GM21423 (cell line): Measurements from ENCODE around the gene DMRTA2.

Source experiments
- ATAC-seq: cut with Tn5 transposase; IDR thresholded peaks from one replicate; pipeline ENCODE4 v1.9.1; 2021; ENCODE audit warnings: mild to moderate bottlenecking, moderate library complexity; ENCODE audit not compliant: unreplicated experiment

DMRTA2 gene

DNA sequence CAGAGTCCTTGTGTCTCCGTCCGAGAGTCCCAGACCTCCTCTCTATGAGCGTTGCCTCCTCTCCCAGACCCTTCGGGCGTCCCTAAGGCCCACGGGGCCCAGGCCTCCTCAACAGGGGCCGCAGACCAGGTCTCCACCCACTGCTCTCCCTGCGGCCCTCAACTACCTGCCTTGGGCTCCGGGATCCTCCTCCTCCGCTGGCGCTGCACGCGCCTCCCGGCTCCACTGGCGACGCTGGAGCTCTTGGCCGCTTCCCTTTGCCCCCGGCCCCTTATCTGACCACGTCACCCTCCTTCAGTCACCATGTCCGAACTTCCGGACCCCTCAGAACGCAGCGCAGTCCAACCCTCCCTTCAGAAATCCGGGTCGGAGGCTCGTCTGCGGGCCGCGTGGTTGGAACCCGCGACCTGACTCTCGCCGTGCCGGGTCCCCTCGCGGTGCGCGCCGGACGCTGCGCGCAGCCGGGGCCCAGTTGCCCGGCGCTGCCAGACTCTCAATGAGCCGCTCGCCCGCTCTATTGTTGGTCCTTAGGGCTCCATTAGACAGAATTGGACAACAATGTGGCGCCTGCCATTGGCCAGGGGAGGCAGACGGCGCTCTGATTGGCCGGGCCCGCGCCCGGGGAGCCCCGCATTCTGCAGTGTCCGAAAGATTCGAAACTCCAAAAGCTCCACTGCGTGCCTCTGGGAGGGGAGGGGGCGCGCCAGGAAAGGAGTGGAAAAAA lies at the start of gene DMRTA2:
DMRTA2 (minus strand) TSS at position 498 of the 724 bp plus-strand sequence. CDS start 1,907 bp downstream, outside the sequence.
- ATAC-seq = no peak

DNA sequence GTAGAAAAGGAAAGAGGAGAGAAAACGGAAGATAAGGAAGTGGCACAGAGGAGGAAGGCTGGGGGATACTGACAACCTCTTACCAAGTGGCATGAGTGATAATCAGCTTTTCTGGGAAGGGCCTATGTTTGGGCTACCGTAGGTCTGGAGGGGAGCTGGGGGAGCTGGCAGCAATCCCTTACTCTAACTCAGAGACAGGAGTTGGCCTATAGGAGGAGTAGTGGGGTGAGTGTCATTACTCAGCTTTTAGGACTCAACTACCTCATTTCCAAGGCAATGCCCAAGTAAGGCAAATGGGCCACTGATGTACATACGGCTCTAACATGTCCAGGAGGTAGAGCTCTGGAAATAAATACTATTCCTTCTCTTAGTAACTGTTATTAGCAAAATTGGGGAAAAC lies 48.7 kb upstream of the DMRTA2 start:
- ATAC-seq = no peak

DNA sequence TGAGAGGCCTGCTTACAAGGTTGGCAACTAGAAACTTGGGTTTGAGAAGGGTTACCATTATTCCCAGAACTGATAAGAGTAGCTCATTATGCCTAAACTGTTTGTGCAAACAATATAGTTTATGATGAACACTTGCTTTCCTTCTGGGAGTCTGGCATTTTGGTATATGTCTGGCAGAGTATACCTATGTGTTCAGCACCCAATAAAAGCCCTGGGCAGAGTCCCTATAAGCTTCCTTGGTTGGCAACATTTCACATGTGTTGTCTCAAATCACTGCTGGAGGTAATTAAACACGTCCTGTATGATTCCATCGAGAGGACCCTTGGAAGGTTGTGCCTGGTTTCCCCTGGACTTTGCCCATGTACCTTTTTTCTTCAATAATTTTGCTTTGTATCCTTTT lies 39.7 kb upstream of the DMRTA2 start:
- no peak for ATAC-seq

DNA sequence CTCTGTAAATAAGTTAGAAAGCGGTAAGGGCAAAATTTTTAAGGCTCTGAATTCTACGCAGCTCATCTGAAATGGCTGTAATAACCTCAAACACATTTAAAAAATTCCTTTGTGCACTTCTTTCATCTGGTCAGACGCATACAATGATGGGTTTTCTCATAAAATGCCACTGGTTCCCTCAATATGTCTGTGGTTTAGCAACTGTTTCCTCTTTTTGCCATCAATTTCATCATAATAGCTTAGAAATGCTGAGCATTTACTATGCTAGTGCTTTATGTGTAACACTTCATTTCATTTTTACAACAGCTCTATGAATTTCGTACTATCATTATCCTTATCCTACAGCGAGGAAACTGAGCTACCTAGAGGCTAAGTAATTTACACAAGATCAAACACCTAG lies 35.3 kb upstream of the DMRTA2 start:
- ATAC-seq = no peak

DNA sequence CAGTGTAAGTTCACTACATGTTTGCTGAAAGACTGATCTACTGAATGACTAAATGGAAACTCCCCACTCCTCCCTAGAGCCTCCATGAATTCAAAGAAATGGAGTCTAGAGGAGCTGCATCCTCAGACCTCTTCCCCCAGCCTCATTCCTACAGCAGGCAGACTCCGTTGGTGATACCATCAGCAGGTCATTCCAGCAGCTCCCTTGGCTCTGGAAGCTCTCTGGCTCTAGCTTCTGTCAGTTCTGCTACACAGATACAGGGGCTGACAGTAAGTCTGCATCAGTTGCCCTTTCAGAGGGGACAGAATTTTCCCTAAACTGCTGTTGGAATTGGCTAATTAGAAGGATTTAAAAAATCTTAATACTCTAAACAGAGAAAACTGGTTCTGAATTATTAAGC lies 31.7 kb upstream of the DMRTA2 start:
- ATAC-seq = no peak

DNA sequence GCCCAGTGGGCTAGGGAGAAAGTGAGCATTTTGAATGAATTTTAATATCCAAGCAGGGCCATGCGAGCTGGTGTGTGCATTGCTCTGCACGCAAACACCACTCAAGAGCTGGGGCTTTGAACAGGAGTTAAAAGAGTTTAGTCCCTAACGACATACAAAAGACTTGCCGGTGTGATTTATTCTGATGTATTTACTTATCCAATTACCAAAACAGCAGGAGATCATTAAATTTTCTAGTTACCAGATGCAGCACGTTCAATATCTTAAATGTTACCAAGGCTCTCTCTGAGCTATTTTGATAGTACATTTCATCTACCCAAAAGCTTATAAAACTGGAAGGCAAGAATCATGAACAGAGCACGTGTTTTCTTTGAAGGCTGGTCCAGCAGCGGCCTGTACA lies 30.0 kb upstream of the DMRTA2 start:
- no peak for ATAC-seq

DNA sequence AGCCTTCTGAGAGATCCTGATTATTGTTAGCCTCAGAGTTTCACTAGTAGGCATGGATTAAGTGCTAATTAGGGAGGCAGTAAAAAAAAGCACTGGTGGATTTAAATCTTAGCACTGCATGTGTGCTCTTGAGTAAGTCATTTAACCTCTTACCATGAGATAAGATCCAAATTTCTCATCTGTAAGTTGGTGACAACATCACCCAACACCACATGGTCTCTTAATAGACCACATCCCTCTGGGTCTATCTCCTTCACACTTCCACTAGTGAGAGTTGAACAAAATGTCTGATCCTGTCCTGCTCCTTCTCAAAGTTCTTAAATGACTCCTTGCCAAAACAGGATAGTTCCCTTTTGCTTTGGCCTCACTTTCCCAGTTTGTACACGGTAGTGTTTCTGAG lies 29.5 kb upstream of the DMRTA2 start:
- no peak for ATAC-seq

DNA sequence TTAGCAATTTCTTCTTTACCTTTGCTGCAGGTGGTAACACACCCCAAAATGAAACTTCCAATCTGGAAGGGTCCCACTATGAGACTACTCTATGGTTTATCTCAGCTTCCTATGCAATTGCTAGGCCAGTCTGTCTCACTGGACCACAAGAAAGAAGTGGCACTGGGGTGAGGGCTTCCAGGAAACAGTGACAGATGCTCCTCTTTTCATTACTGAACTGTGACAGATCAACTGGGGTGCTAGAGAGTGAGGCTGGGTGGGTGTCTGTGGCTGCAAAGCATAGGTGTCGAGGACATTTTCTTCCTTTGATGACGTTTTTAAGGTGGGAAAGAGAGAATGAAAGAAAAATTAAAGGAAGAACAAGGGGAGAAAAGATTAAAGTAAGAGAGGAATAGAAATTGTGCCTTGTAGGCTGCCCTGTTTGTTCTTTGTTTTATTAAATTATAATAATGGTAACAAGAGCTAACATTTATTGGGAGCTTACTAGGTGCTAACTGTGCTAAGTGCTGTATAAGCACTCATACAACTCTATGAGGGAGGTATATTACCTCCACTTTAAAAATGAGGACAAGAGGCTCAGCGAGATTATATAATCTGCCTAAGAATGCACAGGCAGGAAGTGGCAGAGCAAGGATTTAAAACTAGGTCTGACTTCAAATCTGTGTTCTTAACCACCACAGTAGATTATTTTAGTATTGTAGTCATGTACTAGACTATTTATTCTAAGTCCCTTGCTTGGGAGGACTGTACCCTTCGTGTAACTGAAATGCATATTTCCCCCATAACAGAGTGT lies 27.8 kb upstream of the DMRTA2 start:
- no peak for ATAC-seq

DNA sequence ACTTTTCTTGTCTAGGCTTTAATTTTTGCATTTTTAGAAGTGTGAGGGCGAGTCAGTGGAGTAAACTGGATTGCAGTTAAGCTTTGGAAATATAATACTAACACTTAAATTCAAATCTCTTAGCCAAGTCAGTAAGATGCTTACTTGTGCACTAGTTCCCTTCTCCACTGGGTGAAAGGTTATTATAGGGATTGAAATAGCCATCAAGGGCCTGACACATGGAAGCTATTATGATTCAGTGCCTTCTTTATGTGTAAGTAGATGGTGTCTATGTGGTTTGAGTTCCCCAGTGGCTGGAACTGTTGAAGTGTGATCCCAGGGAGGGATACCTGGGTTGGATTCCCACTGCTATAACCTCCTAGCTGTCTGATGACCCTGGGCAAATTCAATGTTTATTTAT lies 24.7 kb upstream of the DMRTA2 start:
- no peak for ATAC-seq

DNA sequence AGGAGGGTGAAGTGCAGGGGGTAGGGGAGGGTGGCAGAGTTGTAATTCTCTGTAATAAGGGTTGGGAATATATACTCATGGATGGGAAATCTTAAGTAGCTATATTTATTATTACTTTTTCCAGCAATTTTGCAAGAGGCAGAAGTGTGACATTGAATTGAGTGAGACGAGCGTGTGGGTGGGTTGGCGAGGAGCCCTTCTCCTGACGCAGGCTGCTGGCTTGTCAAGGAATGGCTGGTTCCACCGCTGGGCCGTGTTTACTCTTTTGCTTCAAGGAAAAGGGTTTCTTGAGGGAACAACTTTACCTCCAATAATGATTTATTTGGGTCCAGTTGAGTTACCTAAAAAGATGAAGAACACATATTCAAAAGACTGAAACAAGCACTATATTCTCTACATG lies 17.9 kb upstream of the DMRTA2 start:
- no peak for ATAC-seq

DNA sequence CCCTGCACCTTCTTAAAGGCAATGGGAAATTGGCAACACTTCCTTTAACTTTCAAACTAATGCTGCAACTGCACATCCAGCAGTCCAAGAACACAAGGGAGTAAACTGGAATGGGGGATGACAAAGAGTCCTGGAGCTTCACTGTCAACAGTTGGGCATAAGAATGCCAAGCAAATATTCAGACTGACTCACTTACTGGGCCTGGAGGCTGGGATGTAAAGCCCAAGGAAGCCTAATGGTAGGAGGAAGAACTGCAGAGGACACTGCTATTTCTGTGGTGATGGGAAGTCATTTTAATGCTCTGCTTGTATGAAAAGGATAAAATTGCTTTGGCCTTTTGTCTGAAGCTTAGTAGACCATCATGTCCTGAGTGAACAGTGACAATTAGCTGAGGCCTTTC lies 15.7 kb upstream of the DMRTA2 start:
- no peak for ATAC-seq

DNA sequence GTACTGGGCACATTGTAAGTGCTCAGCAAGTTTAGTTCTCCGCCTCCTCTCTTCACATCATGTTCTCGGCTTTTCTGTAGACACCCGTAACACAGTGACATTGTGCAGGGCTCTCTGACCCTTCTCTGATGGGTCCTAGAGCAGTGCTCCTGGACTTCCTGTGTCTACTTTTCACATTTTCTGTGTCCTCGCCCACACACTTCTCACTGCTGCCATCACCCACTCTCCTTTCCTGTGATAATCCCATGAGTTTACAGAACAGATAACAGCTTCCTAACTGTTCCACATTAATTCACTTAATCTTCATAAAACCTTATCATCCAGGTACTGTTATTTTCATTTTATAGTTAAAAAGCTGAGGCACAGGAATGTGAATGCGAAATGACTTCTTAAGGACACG lies 13.2 kb upstream of the DMRTA2 start:
- no peak for ATAC-seq

DNA sequence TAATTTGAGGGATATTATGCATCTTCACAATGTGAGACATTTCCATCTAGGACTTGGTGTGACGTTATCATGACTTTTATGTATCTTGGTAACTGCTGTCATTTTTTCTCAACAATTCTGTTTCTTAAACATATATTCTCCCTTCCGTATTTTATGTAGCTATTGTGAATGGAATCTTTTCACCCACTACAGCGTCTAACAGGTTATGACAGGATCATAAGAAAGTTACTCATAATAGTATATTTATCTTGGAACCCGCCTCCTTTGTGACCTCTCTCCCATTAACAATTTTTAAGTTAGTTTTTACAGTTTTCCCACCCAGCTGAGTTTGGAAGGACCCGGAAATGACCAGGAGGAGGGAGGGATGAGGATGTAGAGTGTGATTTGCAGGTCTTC lies 6.8 kb upstream of the DMRTA2 start:
- ATAC-seq = no peak

DNA sequence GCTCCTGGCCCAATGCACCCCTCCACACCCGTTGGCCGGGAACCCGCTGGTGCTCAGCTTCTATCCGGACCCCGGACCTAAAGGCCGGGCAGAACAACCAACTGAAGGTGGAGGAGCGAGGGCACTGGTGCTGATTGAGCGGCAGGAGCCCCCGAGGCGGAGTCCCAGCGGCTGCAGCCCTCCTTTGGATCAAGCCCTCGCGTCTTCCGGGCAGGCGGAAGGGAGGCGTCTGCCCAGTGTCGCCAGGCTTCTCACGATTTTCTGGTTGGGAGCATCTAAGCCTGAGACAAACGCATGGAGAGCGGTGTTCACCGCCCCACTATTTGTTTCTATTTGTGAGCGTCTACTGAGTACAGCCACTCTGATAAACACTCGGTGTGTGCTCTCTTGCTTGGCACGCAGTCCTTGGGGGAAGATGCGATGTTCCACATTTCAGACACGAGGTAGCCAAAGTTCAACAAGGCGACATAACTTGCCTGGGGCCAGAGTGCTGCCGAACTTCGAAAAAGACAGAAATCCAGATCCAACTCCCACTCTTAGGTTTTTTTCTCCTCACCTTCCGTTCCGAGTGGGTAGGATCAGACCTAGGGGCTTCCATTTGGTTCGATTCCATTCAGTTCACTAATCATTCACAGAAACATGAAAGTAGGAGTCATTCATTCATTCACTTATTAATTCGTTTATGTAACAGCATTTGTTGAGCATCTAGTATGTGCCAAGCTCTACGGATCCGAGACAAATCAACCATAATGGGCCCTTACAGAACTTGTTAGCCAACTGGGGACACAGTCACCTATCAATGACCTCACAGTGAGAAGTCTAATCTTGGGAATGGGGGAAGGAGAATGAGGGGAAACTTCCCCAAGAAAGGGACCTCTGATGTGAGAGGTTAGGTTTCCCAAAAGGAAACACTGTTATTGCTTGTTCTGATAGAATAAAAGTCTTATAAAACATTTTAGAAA lies 4.9 kb upstream of the DMRTA2 start:
- ATAC-seq = no peak

DNA sequence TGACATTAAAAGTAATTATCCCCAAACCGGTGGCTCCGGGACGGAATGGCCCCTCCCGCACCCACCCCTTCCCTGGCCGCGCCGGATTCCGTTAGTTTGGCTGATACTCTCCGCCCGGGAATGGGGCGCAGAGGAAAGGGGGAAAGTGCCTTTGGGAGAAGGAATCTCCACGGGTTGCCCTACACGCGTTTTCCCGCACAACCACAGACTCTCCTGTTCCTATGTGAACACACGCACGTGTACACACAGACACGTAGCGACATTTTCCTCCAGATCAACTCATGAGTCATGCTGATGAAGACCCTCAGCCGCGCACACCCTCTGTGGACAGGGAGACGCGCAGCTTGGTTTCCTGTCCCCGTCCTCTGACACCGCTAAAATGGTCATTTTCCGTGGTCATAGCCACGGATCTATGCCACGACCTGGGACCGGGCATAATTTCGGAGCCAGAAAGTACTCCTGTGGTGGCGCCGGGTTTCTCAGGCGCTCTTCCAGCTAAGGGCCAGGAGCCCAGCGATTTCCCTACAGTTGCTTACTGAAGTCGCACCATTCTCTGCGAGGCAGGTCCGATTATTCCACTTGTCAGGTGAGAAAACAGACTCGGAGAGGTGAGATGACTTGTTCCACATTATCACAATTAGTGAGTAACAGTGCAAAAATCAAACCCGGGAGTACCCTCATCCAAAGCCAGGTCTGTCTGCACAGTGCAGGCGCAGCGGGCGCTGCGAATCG lies 4.0 kb upstream of the DMRTA2 start:
- no peak for ATAC-seq

DNA sequence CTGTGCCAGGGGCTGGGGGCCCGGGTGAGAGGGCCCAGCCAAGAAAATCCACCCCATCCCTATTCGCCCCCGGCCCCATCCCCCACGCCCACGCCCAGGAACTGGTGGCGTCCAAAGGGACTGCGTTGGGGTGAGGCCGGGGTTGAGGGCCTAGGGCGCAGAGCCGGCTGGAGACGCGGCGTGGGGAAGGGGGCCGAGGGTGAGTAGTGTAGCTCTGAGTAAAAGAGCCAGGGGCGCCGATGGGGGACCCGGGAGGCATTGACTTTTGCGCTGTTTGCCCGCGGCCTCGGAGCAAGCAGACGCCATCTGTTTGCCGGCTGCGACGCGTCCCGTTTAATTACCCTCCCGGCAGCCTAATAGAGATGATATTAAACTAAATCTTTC lies 3.5 kb upstream of the DMRTA2 start:
- no peak for ATAC-seq

DNA sequence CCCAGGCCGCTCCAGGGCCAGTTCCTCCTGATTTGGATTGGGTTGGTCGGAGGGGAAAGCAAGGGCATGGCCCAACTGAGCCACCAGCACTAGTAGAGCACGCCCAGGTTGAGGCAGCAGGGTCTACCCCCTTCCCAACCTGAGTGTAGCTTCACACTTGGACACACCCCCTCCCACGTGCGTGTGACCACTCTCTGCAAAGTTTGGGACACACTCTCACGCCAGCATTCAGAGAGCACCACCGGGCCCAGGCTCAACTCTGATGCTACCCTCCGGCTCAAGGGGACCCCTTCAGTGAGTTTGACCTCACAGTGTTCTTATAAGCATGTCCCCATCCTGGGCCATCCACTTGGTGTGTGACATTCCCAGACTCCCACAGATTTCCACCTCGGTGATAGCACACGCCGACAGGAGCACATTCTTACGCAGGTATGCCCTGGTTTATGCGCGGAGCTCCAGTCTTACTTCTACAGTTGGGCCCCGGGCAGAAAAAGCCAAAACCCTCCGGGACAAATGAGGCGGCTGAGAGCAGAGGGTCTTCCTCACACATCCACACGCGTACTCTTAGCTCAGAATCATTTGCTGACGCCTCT lies 3.0 kb upstream of the DMRTA2 start:
- no peak for ATAC-seq

DNA sequence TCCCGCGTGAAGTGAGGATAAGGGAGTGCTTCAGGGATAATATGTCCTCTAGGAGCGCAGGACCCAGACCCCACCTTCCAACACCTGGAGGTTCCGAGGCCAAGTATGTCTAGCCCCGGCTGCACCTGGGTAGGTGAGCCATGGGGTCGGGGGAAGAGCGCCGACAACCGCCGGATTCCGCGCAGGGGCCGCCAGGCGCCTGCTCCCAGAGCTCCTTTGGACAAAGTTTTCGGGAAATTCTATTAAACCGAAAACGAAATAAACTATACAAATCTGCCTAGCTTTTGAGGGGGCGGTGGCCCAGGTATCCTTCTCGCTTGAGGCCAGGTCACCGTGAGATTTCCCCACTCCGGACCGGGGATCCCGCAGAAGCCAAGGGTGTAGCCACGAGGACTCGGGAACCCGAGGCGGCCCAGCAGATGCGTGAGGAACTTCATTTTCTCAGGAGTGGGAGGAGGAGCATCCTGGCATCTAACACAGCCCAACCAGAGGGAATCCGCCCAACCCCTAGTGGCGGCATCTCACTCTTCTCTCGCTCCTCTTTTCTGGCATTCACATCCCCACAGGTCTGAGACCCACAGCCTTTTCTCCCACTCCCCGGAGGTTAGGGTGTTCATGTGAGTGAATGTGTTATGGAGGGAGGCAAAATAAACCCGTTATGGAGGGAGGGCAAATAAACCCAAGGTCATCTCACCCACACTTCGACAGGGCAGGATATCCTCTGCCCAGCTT lies 2.3 kb upstream of the DMRTA2 start:
- ATAC-seq = no peak

DNA sequence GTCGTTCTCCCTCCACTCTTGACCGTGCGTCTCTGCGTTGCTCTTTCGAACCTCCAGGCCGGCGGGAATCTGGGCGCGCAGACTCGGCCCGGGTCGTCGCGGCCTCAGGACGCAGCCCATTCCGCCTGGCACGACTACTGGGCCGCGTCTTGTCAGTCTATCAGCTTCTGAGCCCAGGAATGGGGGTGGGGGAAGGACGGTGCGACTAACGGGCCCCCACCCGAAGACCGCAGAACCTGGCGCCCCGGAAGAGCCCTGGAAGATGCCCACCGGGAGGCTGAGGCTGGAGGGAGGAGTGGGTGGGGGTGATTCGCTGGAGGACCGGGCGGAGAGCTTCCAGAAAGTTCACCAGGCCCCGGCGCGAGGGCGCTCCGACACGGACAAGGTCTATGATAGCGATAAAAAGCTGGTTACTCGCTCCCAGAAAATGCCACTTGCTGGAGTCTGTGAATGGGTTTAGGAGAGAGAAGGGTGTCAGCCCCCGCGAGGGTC lies 1.7 kb upstream of the DMRTA2 start:
- ATAC-seq = no peak
